Ishikawa (cell line): ENCODE data around the gene ZEB2.

Source experiments
- CEBPB ChIP-seq: IDR thresholded peaks from 2 replicates; pipeline ENCODE4 v1.6.1; 2012
- CREB1 ChIP-seq: IDR thresholded peaks from 2 replicates; pipeline ENCODE4 v1.6.1; 2012; ENCODE audit warnings: low read depth
- EGR1 ChIP-seq: IDR thresholded peaks from 2 replicates; pipeline ENCODE4 v1.6.1; 2012
- EP300 ChIP-seq: IDR thresholded peaks from 2 replicates; pipeline ENCODE4 v1.6.1; 2012; ENCODE audit warnings: borderline replicate concordance
- FOXM1 ChIP-seq: IDR thresholded peaks from 2 replicates; pipeline ENCODE4 v1.6.1; 2012; ENCODE audit warnings: low read depth, borderline replicate concordance
- MAX ChIP-seq: IDR thresholded peaks from 2 replicates; pipeline ENCODE4 v1.6.1; 2012
- NFIC ChIP-seq: IDR thresholded peaks from 2 replicates; pipeline ENCODE4 v1.6.1; 2012
- RAD21 ChIP-seq: IDR thresholded peaks from 2 replicates; pipeline ENCODE4 v1.6.1; 2012; ENCODE audit warnings: low read depth
- REST ChIP-seq: IDR thresholded peaks from 2 replicates; pipeline ENCODE4 v1.6.1; 2012; ENCODE audit warnings: low read depth, mild to moderate bottlenecking
- TAF1 ChIP-seq: IDR thresholded peaks from 2 replicates; pipeline ENCODE4 v1.6.1; 2012; ENCODE audit warnings: low read depth, mild to moderate bottlenecking
- TCF12 ChIP-seq: IDR thresholded peaks from 2 replicates; pipeline ENCODE4 v1.6.1; 2012; ENCODE audit warnings: low read depth
- TEAD4 ChIP-seq: IDR thresholded peaks from 2 replicates; pipeline ENCODE4 v1.6.1; 2012
- USF1 ChIP-seq: IDR thresholded peaks from 2 replicates; pipeline ENCODE4 v1.6.1; 2012
- YY1 ChIP-seq: IDR thresholded peaks from 2 replicates; pipeline ENCODE4 v1.6.1; 2012; ENCODE audit warnings: low read depth
- ZBTB7A ChIP-seq: IDR thresholded peaks from 2 replicates; pipeline ENCODE4 v1.6.1; 2012; ENCODE audit warnings: low read depth

The ZEB2 gene

DNA sequence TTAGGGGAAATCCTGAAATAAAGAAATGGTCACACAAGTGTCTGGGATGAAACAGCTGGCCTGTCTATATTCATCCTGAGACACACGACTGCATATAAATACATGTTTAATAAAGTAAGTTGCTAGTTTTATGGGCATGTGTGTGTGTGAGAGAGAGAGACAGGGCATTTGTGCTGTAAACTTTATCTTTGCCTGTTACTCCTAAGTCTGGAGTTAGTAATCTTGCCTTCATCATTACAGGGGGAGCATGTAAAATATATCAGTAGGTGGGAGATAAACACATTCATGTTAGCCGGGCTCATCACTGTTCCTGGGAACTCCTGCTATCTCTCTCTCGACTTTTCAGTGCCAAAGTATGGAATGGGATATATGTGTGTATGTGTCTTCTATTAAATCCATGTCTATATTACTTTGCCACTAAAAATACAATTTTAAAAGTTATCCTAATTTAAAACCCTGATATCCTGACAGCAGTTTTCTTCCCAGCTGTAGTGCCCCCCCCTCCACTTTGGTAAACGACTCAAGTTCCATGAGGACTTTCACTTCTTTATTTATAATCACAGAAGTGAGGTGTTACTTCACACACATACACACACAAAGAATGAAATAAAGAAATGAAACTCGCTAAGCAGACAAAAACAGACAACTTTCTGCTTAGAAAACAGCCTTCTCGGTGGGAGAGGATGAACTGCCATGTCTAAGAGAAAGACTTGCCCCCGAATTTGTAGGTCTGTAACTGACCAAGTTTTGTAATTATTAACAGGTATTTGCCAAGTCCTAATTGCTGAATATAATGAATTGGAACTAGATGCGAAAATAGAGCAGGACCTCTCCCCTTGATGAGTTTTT, 947 bp downstream of the ZEB2 start:
- no peak for TF ChIP-seq NFIC
- no peak for TF ChIP-seq CEBPB

DNA sequence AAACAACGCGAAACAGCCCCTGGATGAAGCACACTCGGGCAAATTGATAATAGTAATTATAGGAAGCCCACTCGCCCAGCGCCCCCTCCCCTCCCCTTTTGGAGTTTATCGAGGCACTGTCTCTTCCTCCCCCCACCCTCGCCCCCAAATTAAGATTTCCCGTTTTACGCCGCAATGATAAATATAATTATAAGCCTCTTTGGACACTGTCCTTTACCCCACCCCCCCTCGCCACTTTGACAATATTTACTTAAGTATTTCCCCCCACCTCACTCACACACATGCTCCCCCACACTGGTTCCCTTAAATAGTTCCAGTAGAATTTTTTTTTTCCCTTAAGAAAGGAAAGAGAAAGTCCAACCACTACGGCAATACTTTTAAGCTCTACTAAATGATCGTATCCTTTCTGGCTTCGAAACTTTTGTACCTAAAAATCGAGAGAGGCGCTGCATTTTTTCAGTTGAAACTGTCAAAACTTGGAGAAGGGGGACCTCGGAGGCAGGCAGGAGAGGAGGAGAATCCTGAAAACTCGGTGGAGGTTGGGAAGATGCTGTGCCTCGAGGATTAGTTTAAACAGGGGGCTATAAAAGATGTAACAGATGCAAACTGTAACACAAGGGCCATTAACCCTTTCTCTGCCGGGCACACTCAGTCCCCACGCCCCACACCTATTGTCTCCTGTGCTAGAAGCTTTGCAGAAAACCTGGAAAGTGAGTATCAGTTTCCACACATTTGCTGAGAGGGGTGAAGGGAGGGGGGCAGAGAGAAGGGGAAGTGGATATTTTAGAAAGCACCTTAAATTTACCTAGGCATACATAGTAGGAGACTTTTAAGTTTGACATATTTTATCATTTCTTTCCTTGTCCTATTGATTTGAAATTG, 1.8 kb downstream of the ZEB2 start:
- TF ChIP-seq NFIC (no peak), YY1 (no peak), REST (no peak), USF1 (no peak), EGR1 (no peak), EP300 (no peak), RAD21 (no peak), TAF1 (no peak), CREB1 (no peak), TEAD4 (no peak), MAX (no peak), CEBPB (no peak)

GRCh38 chr2:144516981-144517865, 2.7 kb downstream of the ZEB2 start:
- TF ChIP-seq YY1 (0 out of 2 replicates have a peak, but pooled peaks have one; percentile 29), CREB1 (no peak)

DNA sequence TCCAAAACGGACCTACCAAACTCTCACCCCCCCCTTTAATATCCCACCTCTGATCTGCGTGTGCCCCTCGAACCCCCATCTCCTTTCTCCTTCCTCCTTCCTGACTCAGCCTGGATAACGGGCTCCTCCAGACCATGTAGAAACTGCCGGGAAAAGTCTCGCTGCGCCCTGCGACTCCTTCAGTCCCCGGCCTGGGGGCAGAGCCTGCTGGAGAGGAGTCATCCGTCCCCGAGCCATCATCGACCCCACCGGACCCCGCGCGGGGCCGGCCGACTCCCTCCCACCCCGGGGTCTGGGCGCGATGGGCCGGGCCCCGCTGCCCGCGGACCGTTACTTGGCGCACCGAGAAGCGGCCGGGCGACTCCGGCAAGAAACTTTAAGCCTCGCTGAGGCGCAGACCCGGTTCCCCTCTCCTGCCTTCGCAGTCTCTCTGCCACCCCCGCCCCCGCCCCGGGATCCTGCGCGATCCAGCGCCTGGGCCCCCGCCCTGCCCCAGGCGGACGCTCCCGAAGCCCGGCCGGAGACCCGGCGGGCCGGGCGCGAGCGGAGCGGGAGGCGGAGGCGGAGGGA, 3.4 kb downstream of the ZEB2 start:
- no peak for TF ChIP-seq EP300
- TF ChIP-seq REST = no peak
- no peak for TF ChIP-seq FOXM1
- TF ChIP-seq RAD21 = no peak
- no peak for TF ChIP-seq NFIC
- TF ChIP-seq TEAD4 = no peak
- TF ChIP-seq TAF1 = no peak
- no peak for TF ChIP-seq CREB1
- TF ChIP-seq YY1 = no peak
- TF ChIP-seq TCF12 = no peak
- no peak for TF ChIP-seq USF1
- TF ChIP-seq CEBPB = no peak
- TF ChIP-seq EGR1 = no peak
- no peak for TF ChIP-seq MAX
- TF ChIP-seq ZBTB7A = no peak

GRCh38 chr2:144515696-144516410, 4.1 kb downstream of the ZEB2 start:
- TF ChIP-seq FOXM1 (no peak), NFIC (no peak), CREB1 (no peak), EP300 (no peak), TEAD4 (no peak), EGR1 (no peak), REST (no peak), RAD21 (no peak), TAF1 (no peak)
